Caco-2 (cell line): ENCODE results near the gene GRID1. TPM values are rescaled to one million over a fixed set of nuclear protein-coding genes. Genes with fewer than 3 reads are reported as not detected.

Experiments
- BruUV-seq: library from RNA; stranded (reverse); fragments of 400-500 nt; replicated peaks from 2 replicates; lab custom pipeline; 2021; lab: Mats Ljungman, UMichigan
- CTCF ChIA-PET: fragments of 300-600 bp; sonication (Branson Sonifier 250); formaldehyde crosslinking; loops from one replicate; lab custom pipeline; 2022; ENCODE audit warnings: antibody characterized with exemption; lab: Charles Lee
- POLR2A ChIA-PET: fragments of 300-600 bp; sonication (Branson Sonifier 250); formaldehyde crosslinking; loops from one replicate; lab custom pipeline; 2022; ENCODE audit warnings: antibody characterized with exemption; lab: Charles Lee
- DNase-seq, 2 experiments: peaks; one replicate each; pipeline versions ENCODE4 v3.0.0 to v3.0.0-alpha.2; 2020 to 2022
- H3K27me3 ChIP-seq: replicated peaks from 2 replicates; pipeline ENCODE4 v1.6.0; 2011; ENCODE audit warnings: low read length; ENCODE audit not compliant: control insufficient read depth, insufficient read depth
- H3K36me3 ChIP-seq: 2 replicates; pipeline ENCODE4 v1.5.1; 2011; ENCODE audit warnings: low read length; ENCODE audit not compliant: control insufficient read depth, insufficient read depth
- H3K4me1 ChIP-seq: fragments of 250-450 bp; sonication (Bioruptor Pico); 2 replicates; pipeline ENCODE4 v1.5.1; 2020; ENCODE audit warnings: mild to moderate bottlenecking
- H3K4me3 ChIP-seq: 2 replicates; pipeline ENCODE4 v1.5.1; 2011; ENCODE audit warnings: low read depth, mild to moderate bottlenecking, control low read depth, low read length
- H3K9me3 ChIP-seq: fragments of 250-450 bp; sonication (Bioruptor Pico); 2 replicates; pipeline ENCODE4 v1.5.1; 2020; ENCODE audit warnings: mild to moderate bottlenecking, moderate library complexity
- H3K27ac Mint-ChIP-seq: one replicate; pipeline ENCODE4 v1.8.0; 2022; ENCODE audit warnings: mixed read lengths; ENCODE audit not compliant: unreplicated experiment
- H3K27me3 Mint-ChIP-seq: one replicate; pipeline ENCODE4 v1.8.0; 2022; ENCODE audit warnings: mixed read lengths; ENCODE audit not compliant: insufficient read depth, unreplicated experiment
- H3K36me3 Mint-ChIP-seq: one replicate; pipeline ENCODE4 v1.8.0; 2022; ENCODE audit warnings: mild to moderate bottlenecking, mixed read lengths; ENCODE audit not compliant: insufficient read depth, unreplicated experiment
- H3K4me1 Mint-ChIP-seq: one replicate; pipeline ENCODE4 v1.8.0; 2022; ENCODE audit warnings: low read depth, mixed read lengths; ENCODE audit not compliant: unreplicated experiment
- H3K4me3 Mint-ChIP-seq: one replicate; pipeline ENCODE4 v1.8.0; 2022; ENCODE audit warnings: mild to moderate bottlenecking, moderate library complexity, mixed read lengths; ENCODE audit not compliant: unreplicated experiment
- H3K9me3 Mint-ChIP-seq: one replicate; pipeline ENCODE4 v1.8.0; 2022; ENCODE audit warnings: mixed read lengths; ENCODE audit not compliant: unreplicated experiment
- CTCF ChIP-seq, 2 experiments: fragments of 200-600 bp in 1 of 2; IDR thresholded peaks; 1 replicate in 1 of 2; 2 replicates in 1 of 2; pipeline versions ENCODE4 v1.5.1 to v1.8.0; 2011 to 2022; ENCODE audit warnings: antibody characterized with exemption in 1 of 2, control low read depth in 1 of 2, inconsistent platforms in 1 of 2, low read depth in 1 of 2, low read length in 1 of 2, mild to moderate bottlenecking in 1 of 2, moderate library complexity in 1 of 2; ENCODE audit not compliant: insufficient read depth in 1 of 2, severe bottlenecking in 1 of 2, unreplicated experiment in 1 of 2
- intact Hi-C: fragments of 100-400 bp; cut with micrococcal nuclease; formaldehyde crosslinking; loops from one replicate; pipeline ENCODE4 v1.10.0; 2022; ENCODE audit not compliant: unreplicated experiment
- total RNA-seq: library from RNA; stranded (reverse); gene quantifications from 2 replicates; pipeline ENCODE4 v1.2.3, GENCODE V29; 2022

GRID1 gene
- total RNA-seq, 1 experiment from 2014 or later = 8.0 TPM

- Mint-ChIP-seq H3K27ac (peak overlapping the region; percentile 19), H3K4me3 (no peak overlapping the region), H3K4me1 (peaks cover 7% of the 10 kb centered on the region), H3K9me3 (peaks cover 9% of the 10 kb centered on the region), H3K36me3 (no peaks in the 10 kb centered on the region), H3K27me3 (no peaks in the 10 kb centered on the region)
- intact Hi-C loops = no loop called here
- TF ChIP-seq CTCF (IDR thresholded peaks at IDR 0.05; ENCODE audit: insufficient read depth in 1 of 2, low read depth in 1 of 2, low read length in 1 of 2, severe bottlenecking in 1 of 2, unreplicated experiment in 1 of 2) = no peak
- Histone ChIP-seq H3K9me3 (peaks cover 5% of the 10 kb centered on the region), H3K4me3 (no peak overlapping the region), H3K36me3 (no peaks in the 10 kb centered on the region), H3K4me1 (no peaks in the 10 kb centered on the region), H3K27me3 (no peaks in the 10 kb centered on the region)
- CTCF ChIA-PET = no interaction called here
- DNase-seq = peak in 1 of 2 experiments; percentile 34
- BruUV-seq = no TSS peak
- POLR2A ChIA-PET = no interaction called here
These were observed 44.0 kb upstream of the GRID1 start for GRCh38 chr10:86410542-86411124.

- ChIA-PET POLR2A (interaction anchor here (0.6 kb wide), 1 partner anchor 336 kb away, joined by 3 read pairs; no protein-coding TSS in a partner anchor), CTCF (no interaction called here)
- intact Hi-C loops = loop anchor here (10.0 kb wide), 1 partner anchor 276 kb away; no protein-coding TSS in a partner anchor
These were observed 42.6 kb upstream of the GRID1 start for GRCh38 chr10:86409183-86409582.

GRCh38 chr10:86403183-86403797, 36.7 kb upstream of the GRID1 start:
- TF ChIP-seq CTCF (IDR thresholded peaks at IDR 0.05; ENCODE audit: insufficient read depth in 1 of 2, low read depth in 1 of 2, low read length in 1 of 2, severe bottlenecking in 1 of 2, unreplicated experiment in 1 of 2) = no peak
- ChIA-PET POLR2A (no interaction called here), CTCF (no interaction called here)
- H3K4me1 Mint-ChIP-seq = peaks cover 18% of the 10 kb centered on the region
- Histone ChIP-seq H3K9me3 (no peaks in the 10 kb centered on the region), H3K4me1 (peaks cover 4% of the 10 kb centered on the region), H3K4me3 (no peak overlapping the region), H3K36me3 (no peaks in the 10 kb centered on the region), H3K27me3 (no peaks in the 10 kb centered on the region)
- H3K27me3 Mint-ChIP-seq = peaks cover 7% of the 10 kb centered on the region
- no peaks in the 10 kb centered on the region for H3K9me3 Mint-ChIP-seq
- intact Hi-C loops = loop anchor here (5.0 to 10.0 kb wide), 2 partner anchors 69 to 282 kb away; no protein-coding TSS in a partner anchor
- no peak for DNase-seq
- H3K27ac Mint-ChIP-seq = no peak overlapping the region
- H3K4me3 Mint-ChIP-seq = peak overlapping the region; percentile 11
- no TSS peak for BruUV-seq
- no peaks in the 10 kb centered on the region for H3K36me3 Mint-ChIP-seq

More at GRCh38 chr10:86409183-86409582, 42.6 kb upstream of the GRID1 start:
- Mint-ChIP-seq H3K27me3 (no peaks in the 10 kb centered on the region), H3K4me1 (peaks cover 7% of the 10 kb centered on the region), H3K36me3 (no peaks in the 10 kb centered on the region), H3K27ac (no peak overlapping the region), H3K9me3 (peaks cover 9% of the 10 kb centered on the region), H3K4me3 (no peak overlapping the region)
- BruUV-seq = no TSS peak
- DNase-seq = no peak
- Histone ChIP-seq H3K36me3 (no peaks in the 10 kb centered on the region), H3K4me3 (no peak overlapping the region), H3K4me1 (no peaks in the 10 kb centered on the region), H3K27me3 (no peaks in the 10 kb centered on the region), H3K9me3 (peaks cover 5% of the 10 kb centered on the region)
- TF ChIP-seq CTCF (IDR thresholded peaks at IDR 0.05; ENCODE audit: insufficient read depth in 1 of 2, low read depth in 1 of 2, low read length in 1 of 2, severe bottlenecking in 1 of 2, unreplicated experiment in 1 of 2) = no peak
